DOHH2 (cell line): Measurements from ENCODE around the gene TIAM2.

Source experiments
- H3F3A ChIP-seq: fragments of 200-600 bp; sonication (generic), shearing (Covaris generic); 2 replicates; pipeline ENCODE4 v1.6.0; 2016; ENCODE audit warnings: antibody characterized with exemption, mild to moderate bottlenecking; ENCODE audit not compliant: control insufficient read depth, insufficient read depth
- H3K27ac ChIP-seq: fragments of 200-600 bp; sonication (generic); 2 replicates; pipeline ENCODE4 v1.5.1; 2014; ENCODE audit warnings: low read depth, mild to moderate bottlenecking, low read length, moderate library complexity
- H3K27me3 ChIP-seq: fragments of 200-600 bp; sonication (generic); 2 replicates; pipeline ENCODE4 v1.6.1; 2014; ENCODE audit warnings: mild to moderate bottlenecking, low read length, mixed read lengths; ENCODE audit not compliant: control insufficient read depth
- H3K36me3 ChIP-seq: fragments of 200-600 bp; sonication (generic); 2 replicates; pipeline ENCODE4 v1.6.1; 2014; ENCODE audit warnings: mild to moderate bottlenecking, low read length, moderate library complexity, mixed read lengths; ENCODE audit not compliant: control insufficient read depth
- H3K4me1 ChIP-seq: fragments of 200-600 bp; sonication (generic); 2 replicates; pipeline ENCODE4 v1.6.1; 2014; ENCODE audit warnings: mild to moderate bottlenecking, low read length, mixed read lengths; ENCODE audit not compliant: control insufficient read depth
- H3K4me2 ChIP-seq: fragments of 200-600 bp; sonication (generic); 2 replicates; pipeline ENCODE4 v1.6.0; 2014; ENCODE audit warnings: mild to moderate bottlenecking, low read length, moderate library complexity
- H3K4me3 ChIP-seq: fragments of 200-600 bp; sonication (generic); 2 replicates; pipeline ENCODE4 v1.5.1; 2014; ENCODE audit warnings: mild to moderate bottlenecking, low read length, mixed read lengths
- H3K79me2 ChIP-seq: fragments of 200-600 bp; sonication (generic); 2 replicates; pipeline ENCODE4 v1.6.1; 2014; ENCODE audit warnings: mild to moderate bottlenecking, low read length, mixed read lengths; ENCODE audit not compliant: control insufficient read depth
- H3K9me2 ChIP-seq: fragments of 200-600 bp; sonication (generic); replicated peaks from 2 replicates; pipeline ENCODE4 v1.6.1; 2014; ENCODE audit warnings: mild to moderate bottlenecking, low read length, mixed read lengths; ENCODE audit not compliant: control insufficient read depth
- H3K9me3 ChIP-seq: fragments of 200-600 bp; sonication (generic); 2 replicates; pipeline ENCODE4 v1.6.1; 2014; ENCODE audit warnings: antibody characterized with exemption, low read length, mixed read lengths; ENCODE audit not compliant: control insufficient read depth, insufficient read depth
- H4K20me1 ChIP-seq: fragments of 200-600 bp; sonication (generic); 2 replicates; pipeline ENCODE4 v1.6.0; 2014; ENCODE audit warnings: low read depth, mild to moderate bottlenecking, antibody characterized with exemption, low read length, moderate library complexity; ENCODE audit not compliant: control insufficient read depth, insufficient read depth
- CTCF ChIP-seq: fragments of 200-600 bp; sonication (generic); IDR thresholded peaks from one replicate; pipeline ENCODE4 v1.5.1; 2014; ENCODE audit warnings: antibody characterized with exemption, mild to moderate bottlenecking, low read depth, low read length; ENCODE audit not compliant: poor library complexity, severe bottlenecking
- EZH2phosphoT487 ChIP-seq: fragments of 200-600 bp; sonication (generic); IDR thresholded peaks from 2 replicates; pipeline ENCODE4 v1.6.1; 2017; ENCODE audit warnings: borderline replicate concordance, mild to moderate bottlenecking, antibody characterized with exemption, low read length, moderate library complexity, mixed read lengths

Gene TIAM2

GRCh38 chr6:155260686-155261085, 265.6 kb downstream of the TIAM2 start:
- H4K20me1 ChIP-seq: no peaks in the 10 kb centered on the region
- H3K79me2 ChIP-seq: 0 out of 2 replicates have a peak, but pooled peaks cover 5% of the 10 kb centered on the region
- no peaks in the 10 kb centered on the region for H3K27me3 ChIP-seq
- peaks cover 78% of the 10 kb centered on the region for H3K36me3 ChIP-seq
- no peaks in the 10 kb centered on the region for H3F3A ChIP-seq
- H3K4me2 ChIP-seq: no peak overlapping the region
- H3K4me3 ChIP-seq: no peak overlapping the region
- no peaks in the 10 kb centered on the region for H3K9me3 ChIP-seq
- peaks cover 7% of the 10 kb centered on the region; the same call in 1 of the 2 replicates for H3K4me1 ChIP-seq
- TF ChIP-seq EZH2phosphoT487 (no peak), CTCF (no peak)
- H3K27ac ChIP-seq: no peak overlapping the region
- H3K9me2 ChIP-seq: no peaks in the 10 kb centered on the region

GRCh38 chr6:155261111-155261900, 266.2 kb downstream of the TIAM2 start:
- Histone ChIP-seq H4K20me1 (no peaks in the 10 kb centered on the region), H3K9me3 (no peaks in the 10 kb centered on the region), H3K4me2 (no peak overlapping the region), H3K27me3 (no peaks in the 10 kb centered on the region), H3K36me3 (peaks cover 73% of the 10 kb centered on the region), H3F3A (no peaks in the 10 kb centered on the region), H3K27ac (no peak overlapping the region), H3K4me3 (no peak overlapping the region), H3K79me2 (peaks cover 5% of the 10 kb centered on the region; the same call in 1 of the 2 replicates), H3K9me2 (no peaks in the 10 kb centered on the region), H3K4me1 (peaks cover 7% of the 10 kb centered on the region; the same call in 1 of the 2 replicates)
- TF ChIP-seq CTCF: no peak
- no peak for TF ChIP-seq EZH2phosphoT487

GRCh38 chr6:155262655-155263054, 267.5 kb downstream of the TIAM2 start:
- TF ChIP-seq EZH2phosphoT487 (no peak), CTCF (no peak)
- H3K36me3 ChIP-seq: peaks cover 68% of the 10 kb centered on the region
- no peaks in the 10 kb centered on the region for H3K27me3 ChIP-seq
- no peaks in the 10 kb centered on the region for H3K9me2 ChIP-seq
- H3K4me3 ChIP-seq: no peak overlapping the region
- no peak overlapping the region for H3K27ac ChIP-seq
- H3K79me2 ChIP-seq: peaks cover 8% of the 10 kb centered on the region; the same call in 1 of the 2 replicates
- no peaks in the 10 kb centered on the region for H3F3A ChIP-seq
- H3K4me1 ChIP-seq: peaks cover 7% of the 10 kb centered on the region; the same call in 1 of the 2 replicates
- no peaks in the 10 kb centered on the region for H4K20me1 ChIP-seq
- H3K4me2 ChIP-seq: no peak overlapping the region
- H3K9me3 ChIP-seq: no peaks in the 10 kb centered on the region
